NCI-H2029 (cell line): Measurements from ENCODE around the gene SPIN4.
"Not testable (repeated sequence)": the region's sequence is repeated elsewhere in the genome, so short reads cannot be mapped to it uniquely, and the experiment has no call there.

Experiments
- DNase-seq: peaks from one replicate; lab custom pipeline; 2025; lab: John Stamatoyannopoulos, UW

The SPIN4 gene

DNA sequence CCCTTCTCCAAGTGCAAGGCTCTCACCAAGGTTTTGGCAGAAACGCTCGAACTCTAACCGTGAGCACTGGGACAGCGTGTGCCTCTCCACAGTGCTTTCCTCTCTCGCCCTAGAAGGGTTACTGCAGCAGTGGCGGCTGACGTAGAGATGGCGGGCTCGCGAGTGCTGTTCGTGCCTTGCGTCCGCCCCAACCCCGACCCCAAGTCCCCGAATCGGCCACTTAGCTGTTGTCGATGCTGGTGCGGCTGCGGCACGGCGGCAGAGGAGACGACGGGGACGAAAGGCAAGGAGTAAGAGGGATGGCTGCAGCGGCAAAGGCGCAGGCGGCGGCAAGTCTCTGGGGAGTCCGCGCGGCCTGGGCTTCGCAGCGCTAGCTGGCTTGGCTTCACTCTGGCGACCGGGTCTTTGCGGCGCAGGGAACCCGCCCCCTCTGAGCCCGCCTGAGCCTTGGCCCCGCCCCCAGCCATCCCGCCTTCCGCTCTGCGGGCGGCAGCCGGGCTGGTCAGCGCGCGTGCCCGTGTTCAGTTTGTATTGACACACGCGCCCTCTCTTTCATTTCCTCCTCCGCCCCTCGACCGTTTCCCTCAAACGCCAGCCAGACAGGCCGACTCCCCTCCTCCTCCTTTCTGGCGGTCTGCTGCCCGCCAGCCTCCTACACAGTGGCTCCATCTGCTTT is at the start of gene SPIN4:
TSS of gene SPIN4 (minus strand) at position 392 of the 676 bp plus-strand sequence. CDS start 513 bp downstream, outside the sequence.
- DNase-seq, result peak; percentile 85

- no peak for DNase-seq
These were observed 49.2 kb upstream of the SPIN4 start for GRCh38 chrX:63400340-63400739.

DNA sequence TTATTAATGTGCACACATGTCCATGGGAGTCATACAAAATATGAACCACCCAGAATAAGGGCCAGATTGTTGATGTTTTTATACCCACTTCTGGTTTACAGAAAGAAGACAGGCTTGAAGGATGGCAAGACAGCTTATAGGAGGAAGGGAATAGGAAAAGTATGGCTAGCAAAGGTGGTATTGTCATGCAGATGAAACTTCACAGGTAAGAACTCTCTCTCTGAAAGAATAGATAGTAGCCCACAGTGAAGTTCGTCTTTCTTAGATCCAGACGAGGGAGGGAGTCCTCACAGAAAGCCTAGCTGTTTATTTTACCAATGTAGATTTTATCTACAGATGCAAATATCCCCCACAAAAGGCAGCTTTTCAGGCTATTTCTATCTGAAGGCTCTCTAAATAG is 43.7 kb upstream of the SPIN4 start:
- no peak for DNase-seq

- DNase-seq, result not testable (repeated sequence)
These were observed 42.0 kb upstream of the SPIN4 start for GRCh38 chrX:63393094-63393493.

- DNase-seq, result no peak
These were observed 36.3 kb upstream of the SPIN4 start for GRCh38 chrX:63387411-63387810.

- DNase-seq, result not testable (repeated sequence)
These were observed 33.1 kb upstream of the SPIN4 start for GRCh38 chrX:63384263-63384662.

DNA sequence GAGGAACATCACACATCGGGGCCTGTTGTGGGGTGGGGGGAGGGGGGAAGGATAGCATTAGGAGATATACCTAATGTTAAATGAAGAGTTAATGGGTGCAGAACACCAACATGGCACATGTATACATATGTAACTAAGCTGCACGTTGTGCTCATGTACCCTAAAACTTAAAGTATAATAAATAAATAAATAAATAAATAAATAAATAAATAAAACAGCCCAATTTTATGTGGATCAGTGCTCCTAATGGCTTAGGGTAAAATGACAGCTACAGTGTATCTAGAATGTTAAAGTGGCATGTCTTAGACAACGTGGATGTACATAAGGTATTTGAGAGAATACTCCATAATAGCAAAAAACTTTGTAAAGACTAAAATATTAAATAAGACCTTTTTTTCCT is 21.9 kb upstream of the SPIN4 start:
- not testable (repeated sequence) for DNase-seq

DNA sequence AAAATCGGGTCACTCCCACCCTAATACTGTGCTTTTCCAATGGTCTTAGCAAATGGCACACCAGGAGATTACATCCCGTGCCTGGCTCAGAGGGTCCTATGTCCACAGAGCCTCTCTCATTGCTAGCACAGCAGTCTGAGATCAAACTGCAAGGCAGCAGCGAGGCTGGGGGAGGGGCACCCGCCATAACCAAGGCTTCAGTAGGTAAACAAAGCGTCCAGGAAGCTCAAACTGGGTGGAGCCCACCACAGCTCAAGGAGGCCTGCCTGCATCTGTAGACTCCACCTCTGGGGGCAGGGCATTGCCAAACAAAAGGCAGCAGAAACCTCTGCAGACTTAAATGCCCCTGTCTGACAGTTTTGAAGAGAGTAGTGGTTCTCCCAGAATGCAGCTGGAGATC is 16.6 kb upstream of the SPIN4 start:
- DNase-seq, result not testable (repeated sequence)

GRCh38 chrX:63363788-63364187 is 12.7 kb upstream of the SPIN4 start:
- no peak for DNase-seq

DNA sequence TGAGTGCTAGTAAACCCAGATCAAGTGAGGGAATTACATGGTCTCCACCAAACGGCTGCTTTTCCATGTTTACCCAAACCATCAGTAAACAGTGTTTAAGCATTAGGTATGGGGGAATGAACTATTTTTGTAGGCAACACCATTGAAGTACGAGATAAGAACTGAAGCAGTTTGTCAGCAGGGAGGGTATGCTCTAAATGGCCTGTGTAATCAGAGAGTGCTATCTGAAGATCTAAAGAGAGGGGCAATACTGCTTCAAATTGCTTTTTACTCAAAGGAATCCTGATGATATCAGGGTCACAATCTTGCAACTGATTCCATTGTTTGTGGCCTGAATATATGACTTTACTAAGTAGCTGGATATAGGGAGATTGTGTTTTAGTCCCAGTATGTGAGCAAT is 10.4 kb upstream of the SPIN4 start:
- DNase-seq, result no peak

GRCh38 chrX:63354484-63354883 is 3.4 kb upstream of the SPIN4 start:
- DNase-seq, result no peak

GRCh38 chrX:63350465-63350877 is 661 bp downstream of the SPIN4 start:
- peak; percentile 32 for DNase-seq

GRCh38 chrX:63349307-63349706 is 1.8 kb downstream of the SPIN4 start:
- DNase-seq, result peak; percentile 20

- DNase-seq, result no peak
These were observed 20.5 kb downstream of the SPIN4 start for GRCh38 chrX:63330681-63331080.

DNA sequence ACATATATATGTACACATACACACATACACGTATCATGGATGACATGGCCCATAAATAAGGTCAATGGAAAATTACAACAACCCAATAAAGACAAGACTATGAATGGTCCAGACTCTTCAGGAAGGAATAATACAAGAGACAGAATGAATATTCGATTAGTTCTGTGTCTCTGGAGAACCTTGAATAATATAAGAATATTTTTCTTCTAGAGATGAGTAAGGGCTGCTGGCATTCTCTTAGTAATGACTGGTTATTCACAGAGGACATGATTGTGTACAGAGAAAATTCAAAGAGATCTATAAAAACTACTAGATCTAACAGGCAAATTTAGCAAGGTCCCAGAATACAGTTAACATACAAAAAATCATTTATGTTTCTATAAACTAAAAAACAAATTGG is 23.3 kb downstream of the SPIN4 start:
- no peak for DNase-seq

GRCh38 chrX:63299596-63299995 is 51.5 kb downstream of the SPIN4 start:
- no peak for DNase-seq
